CD4-positive, alpha-beta T cell (primary cell): Measurements from ENCODE around the gene GABRR3. TPM values are rescaled to one million over a fixed set of nuclear protein-coding genes. Genes with fewer than 3 reads are reported as not detected.

Experiments used
- ATAC-seq: fragments of 200-7000 bp; cut with Tn5 transposase; one replicate; pipeline ENCODE4 v1.10.0; 2022; ENCODE audit warnings: mild to moderate bottlenecking; ENCODE audit not compliant: poor library complexity
- CTCF ChIA-PET: fragments of 350-600 bp; sonication (Branson Sonifier 250); formaldehyde crosslinking; loops from one replicate; lab custom pipeline; 2021; ENCODE audit warnings: antibody characterized with exemption, inconsistent platforms; lab: Charles Lee
- POLR2A ChIA-PET: fragments of 350-600 bp; sonication (Branson Sonifier 250); formaldehyde crosslinking; loops from one replicate; lab custom pipeline; 2021; ENCODE audit warnings: antibody characterized with exemption, inconsistent platforms; lab: Charles Lee
- DNase-seq, 14 experiments: peaks; one replicate each; pipeline ENCODE4 v3.0.0-alpha.2; 2013 to 2020; ENCODE audit warnings: mixed read lengths in 2 of 14
- H3K27ac ChIP-seq, 2 donors: one replicate each; pipeline versions ENCODE4 v1.5.1 to v1.7.0; 2013; ENCODE audit warnings: low read length in 2 of 2, low read depth in 1 of 2, mild to moderate bottlenecking in 1 of 2
- H3K27me3 ChIP-seq, 2 experiments: 1 replicate in 1 of 2; 2 replicates in 1 of 2; pipeline versions ENCODE4 v1.6.1 to v1.7.0; 2013; ENCODE audit warnings: low read length in 2 of 2, control low read depth in 1 of 2, mild to moderate bottlenecking in 1 of 2, moderate library complexity in 1 of 2; ENCODE audit not compliant: insufficient read depth in 2 of 2, control insufficient read depth in 1 of 2
- H3K36me3 ChIP-seq: one replicate; pipeline ENCODE4 v1.6.1; 2013; ENCODE audit warnings: low read length, control low read depth; ENCODE audit not compliant: insufficient read depth
- H3K4me1 ChIP-seq: one replicate; pipeline ENCODE4 v1.6.1; 2013; ENCODE audit warnings: low read length, control low read depth; ENCODE audit not compliant: insufficient read depth
- H3K4me3 ChIP-seq: one replicate; pipeline ENCODE4 v1.5.1; 2013; ENCODE audit warnings: mild to moderate bottlenecking, low read length, moderate library complexity
- H3K9me3 ChIP-seq, 2 experiments: 1 replicate in 1 of 2; 2 replicates in 1 of 2; pipeline versions ENCODE4 v1.6.1 to v1.7.0; 2013; ENCODE audit warnings: low read length in 2 of 2, mild to moderate bottlenecking in 2 of 2, control low read depth in 1 of 2, moderate library complexity in 1 of 2; ENCODE audit not compliant: control insufficient read depth in 1 of 2, insufficient read depth in 1 of 2
- H3K27ac Mint-ChIP-seq: one replicate; pipeline ENCODE4 v1.8.0; 2020; ENCODE audit warnings: mixed read lengths
- H3K27me3 Mint-ChIP-seq: one replicate; pipeline ENCODE4 v1.8.0; 2021; ENCODE audit warnings: mixed read lengths
- H3K36me3 Mint-ChIP-seq: one replicate; pipeline ENCODE4 v1.8.0; 2021; ENCODE audit warnings: low read depth, mixed read lengths
- H3K4me1 Mint-ChIP-seq: one replicate; pipeline ENCODE4 v1.8.0; 2021; ENCODE audit warnings: low read depth, mixed read lengths
- H3K4me3 Mint-ChIP-seq: one replicate; pipeline ENCODE4 v1.8.0; 2020; ENCODE audit warnings: mild to moderate bottlenecking, mixed read lengths
- H3K9me3 Mint-ChIP-seq: one replicate; pipeline ENCODE4 v1.8.0; 2020; ENCODE audit warnings: mixed read lengths
- CTCF ChIP-seq: fragments of 200-600 bp; IDR thresholded peaks from one replicate; pipeline ENCODE4 v1.8.0; 2022; ENCODE audit warnings: antibody characterized with exemption, mild to moderate bottlenecking
- intact Hi-C, 2 experiments: fragments of 100-400 bp; cut with DNase I in 1 of 2; cut with micrococcal nuclease in 1 of 2; formaldehyde crosslinking; loops; one replicate each; pipeline versions ENCODE4 v1.15.1 to v1.9.0; 2023 to 2025; cut with DNase I, micrococcal nuclease
- total RNA-seq, 174 experiments: library from RNA in 2 of 174; stranded (reverse) in 2 of 174; gene quantifications; one replicate each; pipeline ENCODE4 v1.2.3 and lab custom pipeline; 2021 to 2026

Gene GABRR3
- total RNA-seq, 2 experiments from 2014 or later = not detected

- H3K4me1 ChIP-seq = peaks cover 7% of the 10 kb centered on the region
- POLR2A ChIA-PET = interaction anchor here (0.6 kb wide), 1 partner anchor 199 kb away, joined by 3 read pairs; no protein-coding TSS in a partner anchor
- intact Hi-C loops = no loop called here
- no peak overlapping the region for H3K27ac ChIP-seq
- no peaks in the 10 kb centered on the region for H3K9me3 Mint-ChIP-seq
- CTCF ChIA-PET = no interaction called here
- H3K27me3 Mint-ChIP-seq = no peaks in the 10 kb centered on the region
- DNase-seq = no peak
- H3K4me3 Mint-ChIP-seq = no peak overlapping the region
- H3K4me3 ChIP-seq = no peak overlapping the region
- H3K36me3 ChIP-seq = no peaks in the 10 kb centered on the region
- peaks cover 11% of the 10 kb centered on the region for H3K4me1 Mint-ChIP-seq
- ATAC-seq = no peak
- H3K27ac Mint-ChIP-seq = no peak overlapping the region
- TF ChIP-seq CTCF = no peak
- H3K27me3 ChIP-seq = no peaks in the 10 kb centered on the region
- no peaks in the 10 kb centered on the region for H3K36me3 Mint-ChIP-seq
- H3K9me3 ChIP-seq = no peaks in the 10 kb centered on the region
Measured at GRCh38 chr3:97999103-97999502, 36.0 kb downstream of the GABRR3 start.

GRCh38 chr3:97996988-97997387 is 38.1 kb downstream of the GABRR3 start:
- Mint-ChIP-seq H3K27ac (no peak overlapping the region), H3K4me3 (no peak overlapping the region), H3K4me1 (peaks cover 5% of the 10 kb centered on the region), H3K27me3 (no peaks in the 10 kb centered on the region), H3K36me3 (no peaks in the 10 kb centered on the region), H3K9me3 (no peaks in the 10 kb centered on the region)
- Histone ChIP-seq H3K9me3 (no peaks in the 10 kb centered on the region), H3K27me3 (no peaks in the 10 kb centered on the region), H3K36me3 (no peaks in the 10 kb centered on the region), H3K4me1 (no peaks in the 10 kb centered on the region), H3K4me3 (no peak overlapping the region), H3K27ac (no peak overlapping the region)
- no peak for TF ChIP-seq CTCF
- intact Hi-C loops = no loop called here
- POLR2A ChIA-PET = no interaction called here
- CTCF ChIA-PET = no interaction called here
- DNase-seq (no peak), ATAC-seq (no peak)

GRCh38 chr3:97994328-97994945 is 40.7 kb downstream of the GABRR3 start:
- no peaks in the 10 kb centered on the region for H3K9me3 ChIP-seq
- TF ChIP-seq CTCF = no peak
- DNase-seq (no peak), ATAC-seq (no peak)
- ChIA-PET CTCF (no interaction called here), POLR2A (no interaction called here)
- no peaks in the 10 kb centered on the region for H3K36me3 ChIP-seq
- H3K27ac Mint-ChIP-seq = no peak overlapping the region
- H3K4me3 ChIP-seq = no peak overlapping the region
- no peak overlapping the region for H3K27ac ChIP-seq
- H3K4me1 ChIP-seq = peaks cover 12% of the 10 kb centered on the region
- no peaks in the 10 kb centered on the region for H3K9me3 Mint-ChIP-seq
- no peaks in the 10 kb centered on the region for H3K27me3 ChIP-seq
- H3K4me1 Mint-ChIP-seq = peaks cover 30% of the 10 kb centered on the region
- H3K36me3 Mint-ChIP-seq = no peaks in the 10 kb centered on the region
- H3K27me3 Mint-ChIP-seq = no peaks in the 10 kb centered on the region
- intact Hi-C loops = loop anchor here in 1 of 2 experiments (2.0 kb wide), 1 partner anchor 16 kb away; no protein-coding TSS in a partner anchor
- no peak overlapping the region for H3K4me3 Mint-ChIP-seq
